HCT116 (cell line): ENCODE measurements around the gene CENPV. TPM values are rescaled to one million over a fixed set of nuclear protein-coding genes. Genes with fewer than 3 reads are reported as not detected.

ENCODE experiments used
- ATAC-seq: fragments of 200-7000 bp; cut with Tn5 transposase; 2 replicates; pipeline ENCODE4 v1.9.1; 2020; ENCODE audit warnings: mild to moderate bottlenecking, moderate library complexity
- BruUV-seq: library from RNA; stranded (reverse); fragments of 400-500 nt; replicated peaks from 2 replicates; lab custom pipeline; 2021; lab: Mats Ljungman, UMichigan
- CTCF ChIA-PET: fragments of 300-600 bp; sonication (Branson Sonifier 250); formaldehyde crosslinking; loops from one replicate; lab custom pipeline; 2021; ENCODE audit warnings: antibody characterized with exemption; lab: Charles Lee
- POLR2A ChIA-PET: fragments of 300-600, 350-600 bp; sonication (Branson Sonifier 250); formaldehyde crosslinking; loops from one replicate; lab custom pipeline; 2021; ENCODE audit warnings: antibody characterized with exemption; lab: Charles Lee
- RAD21 ChIA-PET, 2 experiments: fragments of 300-600 bp; sonication (Branson Sonifier 250); formaldehyde crosslinking; loops; one replicate each; lab custom pipeline; 2023; ENCODE audit warnings: low total read pairs in 2 of 2; ENCODE audit not compliant: uncharacterized antibody in 2 of 2, unreplicated experiment in 2 of 2, low non-redundant PET in 1 of 2; lab: Charles Lee
- DNase-seq: peaks from one replicate; pipeline ENCODE4 v3.0.0-alpha.2; 2010; ENCODE audit warnings: low read depth, low spot score
- H2AFZ ChIP-seq: fragments of 200-600 bp; shearing (Covaris generic), sonication (generic); 2 replicates; pipeline ENCODE4 v1.6.1; 2017; ENCODE audit warnings: low read depth, mixed run types, mixed read lengths, antibody characterized with exemption, low read length; ENCODE audit not compliant: poor library complexity, severe bottlenecking
- H3K27ac ChIP-seq: 2 replicates; pipeline ENCODE4 v1.5.1; 2012; ENCODE audit warnings: low read depth, low read length
- H3K27me3 ChIP-seq: fragments of 200-600 bp; sonication (generic); 2 replicates; pipeline ENCODE4 v1.6.1; 2016; ENCODE audit warnings: mixed run types, low read length, mixed read lengths; ENCODE audit not compliant: insufficient read depth
- H3K36me3 ChIP-seq, 2 experiments: fragments of 200-500 bp in 1 of 2; fragments of 200-600 bp in 1 of 2; sonication (Bioruptor generic) in 1 of 2; sonication (generic) in 1 of 2; 2 replicates each; pipeline versions ENCODE4 v1.5.1 to v1.6.1; 2014 to 2016; ENCODE audit warnings: low read length in 2 of 2, inconsistent platforms in 1 of 2, mixed read lengths in 1 of 2, mixed run types in 1 of 2; ENCODE audit not compliant: insufficient read depth in 2 of 2, control insufficient read depth in 1 of 2
- H3K4me1 ChIP-seq, 2 experiments: fragments of 200-600 bp in 1 of 2; sonication (generic) in 1 of 2; 2 replicates each; pipeline versions ENCODE4 v1.5.1 to v1.6.1; 2012 to 2017; ENCODE audit warnings: low read length in 2 of 2, inconsistent platforms in 1 of 2, mild to moderate bottlenecking in 1 of 2, mixed read lengths in 1 of 2, mixed run types in 1 of 2, moderate library complexity in 1 of 2; ENCODE audit not compliant: insufficient read depth in 2 of 2, control insufficient read depth in 1 of 2
- H3K4me2 ChIP-seq: fragments of 200-600 bp; sonication (generic); 2 replicates; pipeline ENCODE4 v1.6.1; 2017; ENCODE audit warnings: mixed run types, low read length, mixed read lengths
- H3K4me3 ChIP-seq, 2 experiments: fragments of 200-600 bp in 1 of 2; sonication (generic) in 1 of 2; replicated peaks in 1 of 2; 2 replicates each; pipeline ENCODE4 v1.5.1; 2011 to 2016; ENCODE audit warnings: low read length in 2 of 2, control low read depth in 1 of 2, low read depth in 1 of 2, mild to moderate bottlenecking in 1 of 2, mixed read lengths in 1 of 2, mixed run types in 1 of 2
- H3K79me2 ChIP-seq: fragments of 200-600 bp; sonication (generic); 2 replicates; pipeline ENCODE4 v1.6.1; 2017; ENCODE audit warnings: mild to moderate bottlenecking, mixed run types, low read length, moderate library complexity, mixed read lengths; ENCODE audit not compliant: insufficient read depth
- H3K9ac ChIP-seq: fragments of 200-600 bp; sonication (generic); 2 replicates; pipeline ENCODE4 v1.6.1; 2016; ENCODE audit warnings: low read length, mixed read lengths
- H3K9me2 ChIP-seq: fragments of 200-600 bp; sonication (generic), shearing (Covaris generic); 2 replicates; pipeline ENCODE4 v1.6.1; 2017; ENCODE audit warnings: mixed run types, mild to moderate bottlenecking, moderate library complexity; ENCODE audit not compliant: insufficient read depth
- H3K9me3 ChIP-seq, 2 experiments: fragments of 200-500 bp in 1 of 2; fragments of 200-600 bp in 1 of 2; sonication (Bioruptor generic) in 1 of 2; sonication (generic) in 1 of 2; 2 replicates each; pipeline ENCODE4 v1.6.1; 2014 to 2017; ENCODE audit warnings: low read length in 2 of 2, mixed read lengths in 2 of 2, inconsistent platforms in 1 of 2, low read depth in 1 of 2, mild to moderate bottlenecking in 1 of 2, mixed run types in 1 of 2, moderate library complexity in 1 of 2; ENCODE audit not compliant: control insufficient read depth in 1 of 2, insufficient read depth in 1 of 2
- H4K20me1 ChIP-seq: fragments of 200-600 bp; sonication (generic), shearing (Covaris generic); 2 replicates; pipeline ENCODE4 v1.6.1; 2017; ENCODE audit warnings: mixed run types, mild to moderate bottlenecking, moderate library complexity; ENCODE audit not compliant: insufficient read depth
- CBX3 ChIP-seq: IDR thresholded peaks from 2 replicates; pipeline ENCODE4 v1.6.1; 2012; ENCODE audit warnings: low read depth
- ELF1 ChIP-seq: IDR thresholded peaks from 2 replicates; pipeline ENCODE4 v1.6.1; 2012; ENCODE audit warnings: low read depth, borderline replicate concordance
- EZH2phosphoT487 ChIP-seq: fragments of 200-600 bp; IDR thresholded peaks from 2 replicates; pipeline ENCODE4 v1.6.1; 2018; ENCODE audit warnings: antibody characterized with exemption, borderline replicate concordance
- FOSL1 ChIP-seq: IDR thresholded peaks from 2 replicates; pipeline ENCODE4 v1.6.1; 2012; ENCODE audit warnings: low read depth
- JUND ChIP-seq: IDR thresholded peaks from 2 replicates; pipeline ENCODE4 v1.6.1; 2012
- POLR2A ChIP-seq: IDR thresholded peaks from 2 replicates; pipeline ENCODE4 v1.7.0; 2011; ENCODE audit warnings: borderline replicate concordance; ENCODE audit not compliant: insufficient read depth, insufficient read length; ENCODE audit errors: extremely low read depth
- POLR2AphosphoS5 ChIP-seq: IDR thresholded peaks from 2 replicates; pipeline ENCODE4 v1.6.1; 2011; ENCODE audit warnings: mild to moderate bottlenecking, low read depth, low read length, moderate library complexity
- RAD21 ChIP-seq: IDR thresholded peaks from 2 replicates; pipeline ENCODE4 v1.6.1; 2012; ENCODE audit warnings: low read depth, mild to moderate bottlenecking
- SIN3A ChIP-seq: IDR thresholded peaks from 2 replicates; pipeline ENCODE4 v1.6.1; 2012; ENCODE audit warnings: low read depth
- SP1 ChIP-seq: IDR thresholded peaks from 2 replicates; pipeline ENCODE4 v1.6.1; 2012; ENCODE audit warnings: low read depth
- SRF ChIP-seq: IDR thresholded peaks from 2 replicates; pipeline ENCODE4 v1.6.1; 2012; ENCODE audit warnings: low read depth
- TCF7L2 ChIP-seq: IDR thresholded peaks from 2 replicates; pipeline ENCODE4 v1.7.0; 2011; ENCODE audit warnings: borderline replicate concordance, inconsistent platforms; ENCODE audit not compliant: insufficient read depth, insufficient read length; ENCODE audit errors: extremely low read depth
- YY1 ChIP-seq: IDR thresholded peaks from 2 replicates; pipeline ENCODE4 v1.6.1; 2011; ENCODE audit warnings: low read length, low read depth, moderate library complexity, mild to moderate bottlenecking; ENCODE audit not compliant: insufficient replicate concordance; ENCODE audit errors: extremely low read depth
- ZFX ChIP-seq: fragments of 450-650 bp; IDR thresholded peaks from 2 replicates; pipeline ENCODE4 v1.6.1; 2017
- ZNF274 ChIP-seq: fragments of 200-500 bp; sonication (Bioruptor generic); IDR thresholded peaks from 2 replicates; pipeline ENCODE4 v1.6.1; 2014; ENCODE audit warnings: mild to moderate bottlenecking, low read depth, low read length, inconsistent platforms
- intact Hi-C: fragments of 100-400 bp; cut with micrococcal nuclease; formaldehyde crosslinking; loops from 2 replicates; pipeline ENCODE4 v1.10.0; 2022
- total RNA-seq: library from RNA; stranded (reverse); gene quantifications from one replicate; pipeline ENCODE4 v1.2.1, GENCODE V29; 2021; ENCODE audit not compliant: unreplicated experiment
- TF ChIP-seq, protein P1 (sequence below), 3 experiments: fragments of 200-600 bp in 1 of 3; sonication (generic) in 1 of 3; IDR thresholded peaks in 2 of 3; conservative IDR thresholded peaks in 1 of 3; 2 replicates each; pipeline ENCODE4 v1.5.1; 2012 to 2017; ENCODE audit warnings: low read depth in 2 of 3, low read length in 2 of 3, antibody characterized with exemption in 1 of 3, borderline replicate concordance in 1 of 3, control low read depth in 1 of 3, mild to moderate bottlenecking in 1 of 3, mixed read lengths in 1 of 3, mixed run types in 1 of 3, moderate library complexity in 1 of 3; ENCODE audit not compliant: insufficient read depth in 1 of 3
- TF ChIP-seq, protein P2 (sequence below): IDR thresholded peaks from 2 replicates; pipeline ENCODE4 v1.6.1; 2012
- TF ChIP-seq, protein P3 (sequence below): IDR thresholded peaks from 2 replicates; pipeline ENCODE4 v1.6.1; 2012; ENCODE audit warnings: low read depth
- TF ChIP-seq, protein P4 (sequence below): IDR thresholded peaks from 2 replicates; pipeline ENCODE4 v1.6.1; 2012
- TF ChIP-seq, protein P5 (sequence below): IDR thresholded peaks from 2 replicates; pipeline ENCODE4 v1.6.1; 2011; ENCODE audit warnings: mild to moderate bottlenecking, low read length, moderate library complexity; ENCODE audit not compliant: insufficient replicate concordance; ENCODE audit errors: extremely low read depth

Gene CENPV
- total RNA-seq, 1 experiment from 2014 or later = 84.7 TPM

DNA sequence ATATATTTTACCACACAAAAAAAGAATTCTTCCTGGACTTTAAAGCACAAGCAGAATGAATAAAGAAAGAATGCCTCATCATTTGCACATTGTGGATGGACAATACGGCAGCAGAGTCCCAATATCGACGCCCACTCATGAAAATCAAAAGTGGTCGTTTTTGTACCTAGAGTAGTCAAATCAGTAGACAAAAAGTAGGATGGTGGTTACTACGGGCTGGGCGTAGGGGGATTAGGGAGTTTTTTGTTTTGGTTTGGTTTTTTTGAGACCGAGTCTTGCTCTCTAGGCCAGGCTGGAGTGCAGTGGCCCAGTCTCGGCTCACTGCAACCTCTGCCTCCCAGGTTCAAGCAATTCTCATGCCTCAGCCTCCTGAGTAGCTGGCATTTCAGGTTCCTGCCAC is 8.6 kb upstream of the CENPV start:
- no TSS peak for BruUV-seq
- CTCF ChIA-PET = no interaction called here

More for the DNA sequence above, 8.6 kb upstream of the CENPV start:
- H3K9me2 ChIP-seq = no peaks in the 10 kb centered on the region
- intact Hi-C loops = loop anchor here (2.0 kb wide), 1 partner anchor 159 kb away; no protein-coding TSS in a partner anchor
- H2AFZ ChIP-seq = no peak overlapping the region
- no peaks in the 10 kb centered on the region for H3K9me3 ChIP-seq
- no peaks in the 10 kb centered on the region for H4K20me1 ChIP-seq
- H3K27me3 ChIP-seq = no peaks in the 10 kb centered on the region
- POLR2A ChIA-PET = no interaction called here
- H3K9ac ChIP-seq = no peak overlapping the region
- no peak overlapping the region for H3K27ac ChIP-seq
- TF ChIP-seq RAD21 (no peak), POLR2AphosphoS5 (no peak), POLR2A (no peak), JUND (no peak), YY1 (no peak), ELF1 (no peak), SRF (no peak), EZH2phosphoT487 (no peak), SIN3A (no peak), CBX3 (no peak), ZFX (no peak), TCF7L2 (no peak), SP1 (no peak), FOSL1 (no peak), ZNF274 (no peak)
- TF ChIP-seq, protein P1, sequence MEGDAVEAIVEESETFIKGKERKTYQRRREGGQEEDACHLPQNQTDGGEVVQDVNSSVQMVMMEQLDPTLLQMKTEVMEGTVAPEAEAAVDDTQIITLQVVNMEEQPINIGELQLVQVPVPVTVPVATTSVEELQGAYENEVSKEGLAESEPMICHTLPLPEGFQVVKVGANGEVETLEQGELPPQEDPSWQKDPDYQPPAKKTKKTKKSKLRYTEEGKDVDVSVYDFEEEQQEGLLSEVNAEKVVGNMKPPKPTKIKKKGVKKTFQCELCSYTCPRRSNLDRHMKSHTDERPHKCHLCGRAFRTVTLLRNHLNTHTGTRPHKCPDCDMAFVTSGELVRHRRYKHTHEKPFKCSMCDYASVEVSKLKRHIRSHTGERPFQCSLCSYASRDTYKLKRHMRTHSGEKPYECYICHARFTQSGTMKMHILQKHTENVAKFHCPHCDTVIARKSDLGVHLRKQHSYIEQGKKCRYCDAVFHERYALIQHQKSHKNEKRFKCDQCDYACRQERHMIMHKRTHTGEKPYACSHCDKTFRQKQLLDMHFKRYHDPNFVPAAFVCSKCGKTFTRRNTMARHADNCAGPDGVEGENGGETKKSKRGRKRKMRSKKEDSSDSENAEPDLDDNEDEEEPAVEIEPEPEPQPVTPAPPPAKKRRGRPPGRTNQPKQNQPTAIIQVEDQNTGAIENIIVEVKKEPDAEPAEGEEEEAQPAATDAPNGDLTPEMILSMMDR (IDR thresholded peaks at IDR 0.05 in 2 of 3, conservative IDR thresholded peaks at IDR 0.05 in 1 of 3; ENCODE audit: borderline replicate concordance in 1 of 3, insufficient read depth in 1 of 3, low read depth in 2 of 3, low read length in 2 of 3) = no peak
- TF ChIP-seq, protein P2, sequence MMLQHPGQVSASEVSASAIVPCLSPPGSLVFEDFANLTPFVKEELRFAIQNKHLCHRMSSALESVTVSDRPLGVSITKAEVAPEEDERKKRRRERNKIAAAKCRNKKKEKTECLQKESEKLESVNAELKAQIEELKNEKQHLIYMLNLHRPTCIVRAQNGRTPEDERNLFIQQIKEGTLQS = no peak
- TF ChIP-seq, protein P3, sequence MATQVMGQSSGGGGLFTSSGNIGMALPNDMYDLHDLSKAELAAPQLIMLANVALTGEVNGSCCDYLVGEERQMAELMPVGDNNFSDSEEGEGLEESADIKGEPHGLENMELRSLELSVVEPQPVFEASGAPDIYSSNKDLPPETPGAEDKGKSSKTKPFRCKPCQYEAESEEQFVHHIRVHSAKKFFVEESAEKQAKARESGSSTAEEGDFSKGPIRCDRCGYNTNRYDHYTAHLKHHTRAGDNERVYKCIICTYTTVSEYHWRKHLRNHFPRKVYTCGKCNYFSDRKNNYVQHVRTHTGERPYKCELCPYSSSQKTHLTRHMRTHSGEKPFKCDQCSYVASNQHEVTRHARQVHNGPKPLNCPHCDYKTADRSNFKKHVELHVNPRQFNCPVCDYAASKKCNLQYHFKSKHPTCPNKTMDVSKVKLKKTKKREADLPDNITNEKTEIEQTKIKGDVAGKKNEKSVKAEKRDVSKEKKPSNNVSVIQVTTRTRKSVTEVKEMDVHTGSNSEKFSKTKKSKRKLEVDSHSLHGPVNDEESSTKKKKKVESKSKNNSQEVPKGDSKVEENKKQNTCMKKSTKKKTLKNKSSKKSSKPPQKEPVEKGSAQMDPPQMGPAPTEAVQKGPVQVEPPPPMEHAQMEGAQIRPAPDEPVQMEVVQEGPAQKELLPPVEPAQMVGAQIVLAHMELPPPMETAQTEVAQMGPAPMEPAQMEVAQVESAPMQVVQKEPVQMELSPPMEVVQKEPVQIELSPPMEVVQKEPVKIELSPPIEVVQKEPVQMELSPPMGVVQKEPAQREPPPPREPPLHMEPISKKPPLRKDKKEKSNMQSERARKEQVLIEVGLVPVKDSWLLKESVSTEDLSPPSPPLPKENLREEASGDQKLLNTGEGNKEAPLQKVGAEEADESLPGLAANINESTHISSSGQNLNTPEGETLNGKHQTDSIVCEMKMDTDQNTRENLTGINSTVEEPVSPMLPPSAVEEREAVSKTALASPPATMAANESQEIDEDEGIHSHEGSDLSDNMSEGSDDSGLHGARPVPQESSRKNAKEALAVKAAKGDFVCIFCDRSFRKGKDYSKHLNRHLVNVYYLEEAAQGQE = no peak
- TF ChIP-seq, protein P4, sequence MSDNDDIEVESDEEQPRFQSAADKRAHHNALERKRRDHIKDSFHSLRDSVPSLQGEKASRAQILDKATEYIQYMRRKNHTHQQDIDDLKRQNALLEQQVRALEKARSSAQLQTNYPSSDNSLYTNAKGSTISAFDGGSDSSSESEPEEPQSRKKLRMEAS = no peak
- TF ChIP-seq, protein P5, sequence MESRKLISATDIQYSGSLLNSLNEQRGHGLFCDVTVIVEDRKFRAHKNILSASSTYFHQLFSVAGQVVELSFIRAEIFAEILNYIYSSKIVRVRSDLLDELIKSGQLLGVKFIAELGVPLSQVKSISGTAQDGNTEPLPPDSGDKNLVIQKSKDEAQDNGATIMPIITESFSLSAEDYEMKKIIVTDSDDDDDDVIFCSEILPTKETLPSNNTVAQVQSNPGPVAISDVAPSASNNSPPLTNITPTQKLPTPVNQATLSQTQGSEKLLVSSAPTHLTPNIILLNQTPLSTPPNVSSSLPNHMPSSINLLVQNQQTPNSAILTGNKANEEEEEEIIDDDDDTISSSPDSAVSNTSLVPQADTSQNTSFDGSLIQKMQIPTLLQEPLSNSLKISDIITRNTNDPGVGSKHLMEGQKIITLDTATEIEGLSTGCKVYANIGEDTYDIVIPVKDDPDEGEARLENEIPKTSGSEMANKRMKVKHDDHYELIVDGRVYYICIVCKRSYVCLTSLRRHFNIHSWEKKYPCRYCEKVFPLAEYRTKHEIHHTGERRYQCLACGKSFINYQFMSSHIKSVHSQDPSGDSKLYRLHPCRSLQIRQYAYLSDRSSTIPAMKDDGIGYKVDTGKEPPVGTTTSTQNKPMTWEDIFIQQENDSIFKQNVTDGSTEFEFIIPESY = no peak
- TF ChIP-seq, all 23 proteins: peak for 0
- ATAC-seq = no peak
- no peaks in the 10 kb centered on the region for H3K36me3 ChIP-seq
- DNase-seq = no peak
- no peaks in the 10 kb centered on the region for H3K79me2 ChIP-seq
- RAD21 ChIA-PET = no interaction called here
- no peak overlapping the region for H3K4me3 ChIP-seq
- no peak overlapping the region for H3K4me2 ChIP-seq
- peaks cover 4 to 8% of the 10 kb centered on the region in 2 experiments; a peak in 2 of 4 replicates for H3K4me1 ChIP-seq
